Kidney (tissue), 14 donors: Measurements from ENCODE around the gene APPL2. TPM values are rescaled to one million over a fixed set of nuclear protein-coding genes. Genes with fewer than 3 reads are reported as not detected.

Experiments used
- DNase-seq, 5 donors: peaks; one replicate each; pipeline ENCODE4 v3.0.0-alpha.2; 2013 to 2020
- FAIRE-seq: peaks from 2 replicates; lab custom pipeline; 2012; peaks lifted over from hg19 to GRCh38; lab: Jason Lieb, UNC
- H3K27ac ChIP-seq, 2 donors: one replicate each; pipeline ENCODE4 v1.7.0; 2013; ENCODE audit warnings: low read depth in 2 of 2, low read length in 2 of 2, inconsistent platforms in 1 of 2
- H3K27me3 ChIP-seq: one replicate; pipeline ENCODE4 v1.7.1; 2013; ENCODE audit warnings: low read length, inconsistent platforms; ENCODE audit not compliant: control insufficient read depth, insufficient read depth
- H3K36me3 ChIP-seq, 3 donors: one replicate each; pipeline versions ENCODE4 v1.7.0 to v1.7.1; 2013; ENCODE audit warnings: low read length in 3 of 3, control low read depth in 1 of 3, inconsistent platforms in 1 of 3; ENCODE audit not compliant: insufficient read depth in 3 of 3, control insufficient read depth in 2 of 3
- H3K4me1 ChIP-seq, 3 donors: one replicate each; pipeline versions ENCODE4 v1.7.0 to v1.7.1; 2013; ENCODE audit warnings: low read length in 3 of 3, inconsistent platforms in 1 of 3, low read depth in 1 of 3; ENCODE audit not compliant: control insufficient read depth in 2 of 3, insufficient read depth in 2 of 3
- H3K4me3 ChIP-seq, 3 donors: one replicate each; pipeline versions ENCODE4 v1.7.0 to v1.8.1; 2013; ENCODE audit warnings: low read length in 3 of 3, control low read depth in 1 of 3, inconsistent platforms in 1 of 3
- H3K9ac ChIP-seq, 3 donors: one replicate each; pipeline versions ENCODE4 v1.7.0 to v1.7.1; 2013; ENCODE audit warnings: low read length in 3 of 3, control low read depth in 1 of 3, inconsistent platforms in 1 of 3
- H3K9me3 ChIP-seq, 3 donors: one replicate each; pipeline versions ENCODE4 v1.7.0 to v1.7.1; 2013; ENCODE audit warnings: low read length in 3 of 3, control low read depth in 1 of 3, inconsistent platforms in 1 of 3; ENCODE audit not compliant: control insufficient read depth in 2 of 3, insufficient read depth in 1 of 3
- intact Hi-C: fragments of 100-400 bp; cut with DNase I; formaldehyde crosslinking; loops from one replicate; pipeline ENCODE4 v1.11.1; 2022
- polyA plus RNA-seq: library from polyadenylated mRNA; stranded (reverse); fragments of 350-450 nt; fragmentation: Illumina TruSeq; extraction: RNeasy Lipid Tissue Mini Kit (QIAGEN cat#74804); gene quantifications from one replicate; pipeline ENCODE4 v1.2.3, GENCODE V29; 2014; ENCODE audit warnings: low read depth, low replicate concordance; ENCODE audit not compliant: insufficient read depth
- total RNA-seq: library from RNA; stranded (reverse); fragmentation: NEBNext Ultra II Directional; extraction: Animal tissue kit (Norgen Biotek cat#: 25700); gene quantifications from one replicate; pipeline ENCODE4 v1.2.1, GENCODE V29; 2021
- TF ChIP-seq, protein P1 (sequence below): IDR thresholded peaks from 3 replicates; pipeline ENCODE4 v1.5.1; 2012; ENCODE audit warnings: mild to moderate bottlenecking, moderate library complexity, borderline replicate concordance; ENCODE audit not compliant: insufficient read depth; ENCODE audit errors: extremely low read depth
- donor health status: control.
- donor health status: control.
- donor health status: control.
- donor health status: control.
- donor health status: control.
- donor health status: DM: yes; HTN: yes; CAD: no.
- donor health status: Normal renal cell carcinoma (clear cell type).

The APPL2 gene
- total and polyA plus RNA-seq, 2 donors from 2014 or later, result 17.9 to 42.5 TPM

DNA sequence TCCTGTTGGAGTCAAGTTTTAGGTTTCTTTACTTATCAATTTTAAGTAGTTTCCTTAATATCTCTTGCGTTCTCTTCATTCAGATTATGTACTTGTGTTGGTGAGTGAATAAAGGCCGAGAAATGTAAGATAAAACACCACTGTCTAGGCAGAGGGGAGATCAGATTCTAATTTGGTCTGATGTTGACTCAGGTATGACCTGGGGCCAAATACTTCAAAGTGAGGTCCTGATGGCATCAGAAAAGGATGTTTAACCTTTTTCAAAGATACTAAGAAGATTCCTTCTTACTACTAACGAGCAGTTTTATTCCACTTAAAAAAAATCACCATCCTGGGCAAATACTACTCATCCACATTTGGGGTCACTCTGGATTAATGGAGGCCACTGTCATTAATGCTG, 26.9 kb downstream of the APPL2 start:
- H3K4me3 ChIP-seq, result no peak overlapping the region
- no peak for DNase-seq
- H3K9me3 ChIP-seq, result no peaks in the 10 kb centered on the region
- intact Hi-C loops, result no loop called here
- FAIRE-seq, result no peak
- TF ChIP-seq, protein P1, sequence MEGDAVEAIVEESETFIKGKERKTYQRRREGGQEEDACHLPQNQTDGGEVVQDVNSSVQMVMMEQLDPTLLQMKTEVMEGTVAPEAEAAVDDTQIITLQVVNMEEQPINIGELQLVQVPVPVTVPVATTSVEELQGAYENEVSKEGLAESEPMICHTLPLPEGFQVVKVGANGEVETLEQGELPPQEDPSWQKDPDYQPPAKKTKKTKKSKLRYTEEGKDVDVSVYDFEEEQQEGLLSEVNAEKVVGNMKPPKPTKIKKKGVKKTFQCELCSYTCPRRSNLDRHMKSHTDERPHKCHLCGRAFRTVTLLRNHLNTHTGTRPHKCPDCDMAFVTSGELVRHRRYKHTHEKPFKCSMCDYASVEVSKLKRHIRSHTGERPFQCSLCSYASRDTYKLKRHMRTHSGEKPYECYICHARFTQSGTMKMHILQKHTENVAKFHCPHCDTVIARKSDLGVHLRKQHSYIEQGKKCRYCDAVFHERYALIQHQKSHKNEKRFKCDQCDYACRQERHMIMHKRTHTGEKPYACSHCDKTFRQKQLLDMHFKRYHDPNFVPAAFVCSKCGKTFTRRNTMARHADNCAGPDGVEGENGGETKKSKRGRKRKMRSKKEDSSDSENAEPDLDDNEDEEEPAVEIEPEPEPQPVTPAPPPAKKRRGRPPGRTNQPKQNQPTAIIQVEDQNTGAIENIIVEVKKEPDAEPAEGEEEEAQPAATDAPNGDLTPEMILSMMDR, result no peak
- no peak overlapping the region for H3K27ac ChIP-seq
- no peaks in the 10 kb centered on the region for H3K27me3 ChIP-seq
- H3K4me1 ChIP-seq, result no peaks in the 10 kb centered on the region
- peaks cover 11 to 52% (median 33%) of the 10 kb centered on the region in 3 donors for H3K36me3 ChIP-seq
- H3K9ac ChIP-seq, result no peak overlapping the region

DNA sequence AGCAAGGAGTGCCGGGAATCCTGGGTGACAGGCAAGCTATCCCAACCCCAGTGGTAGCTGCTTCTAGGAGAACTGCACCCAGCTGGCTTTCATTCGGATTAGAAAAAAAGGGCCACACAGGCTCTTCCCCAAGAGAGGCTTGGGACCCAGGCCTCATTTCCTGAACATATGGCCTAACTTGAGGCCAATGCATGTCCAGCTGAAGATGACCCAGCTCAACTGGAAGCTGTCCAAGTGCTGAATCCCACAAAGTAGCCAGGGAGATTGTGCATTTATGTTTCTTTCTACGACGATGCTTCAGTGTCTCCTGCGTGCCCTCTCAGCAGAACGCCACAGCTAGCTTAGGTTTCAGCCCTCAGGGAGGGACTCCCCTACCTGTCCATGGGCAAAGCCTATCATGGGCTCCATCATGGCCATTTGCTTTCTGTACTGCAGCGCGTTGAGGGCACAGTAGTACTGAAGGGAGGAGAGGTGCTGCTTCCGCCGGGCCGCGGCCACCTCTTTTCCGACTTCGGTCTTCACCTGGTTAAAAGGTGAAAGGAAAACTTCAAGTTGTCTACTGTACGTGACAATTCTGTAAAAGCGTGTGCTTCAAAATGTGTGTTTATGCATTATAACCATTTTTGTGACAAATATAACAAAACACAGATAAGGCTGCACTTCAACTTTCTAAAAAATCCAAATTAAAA, 29.1 kb downstream of the APPL2 start:
- TF ChIP-seq, protein P1, result no peak
- H3K4me1 ChIP-seq, result no peaks in the 10 kb centered on the region
- FAIRE-seq, result no peak
- no peaks in the 10 kb centered on the region for H3K27me3 ChIP-seq
- H3K4me3 ChIP-seq, result no peak overlapping the region
- no peaks in the 10 kb centered on the region for H3K9me3 ChIP-seq
- H3K36me3 ChIP-seq, result peaks cover 11 to 51% (median 35%) of the 10 kb centered on the region in 3 donors
- no peak overlapping the region for H3K27ac ChIP-seq
- peak in 2 of 5 donors; percentile 17 to 70 for DNase-seq
- intact Hi-C loops, result no loop called here
- H3K9ac ChIP-seq, result no peak overlapping the region

DNA sequence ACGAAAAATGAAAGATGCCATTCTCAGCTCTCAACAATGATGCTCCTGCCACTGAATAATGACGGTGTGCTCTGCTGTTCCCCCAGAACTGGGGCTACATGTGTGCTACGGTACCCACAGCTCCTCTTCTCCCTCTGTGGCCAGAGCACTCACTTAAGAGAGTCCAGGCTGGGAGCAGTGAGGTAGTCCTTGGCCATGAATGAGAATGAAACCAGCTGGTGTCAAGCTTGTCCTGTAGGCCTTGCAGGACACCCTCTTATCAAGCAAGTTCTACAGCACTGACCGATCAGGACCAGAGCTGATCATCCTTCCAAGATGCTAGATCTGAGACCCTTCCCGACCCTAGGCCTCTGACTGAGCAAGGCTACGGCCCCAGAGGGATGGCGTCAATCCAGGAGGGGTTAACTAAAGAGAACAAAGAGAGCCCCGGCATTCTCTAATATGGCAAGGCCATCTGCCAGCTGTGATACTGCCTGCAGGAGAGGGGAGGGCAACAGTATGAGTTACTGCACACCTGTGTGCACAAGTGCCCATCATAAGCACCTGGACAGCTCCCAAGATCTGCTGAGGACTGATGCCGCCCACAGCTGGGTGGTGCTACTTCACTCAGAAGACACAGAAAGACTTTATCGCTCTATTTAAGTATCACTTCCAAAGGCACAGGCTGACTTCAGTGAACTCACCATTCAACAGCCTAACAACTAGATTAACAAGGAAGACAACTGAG, 30.5 kb downstream of the APPL2 start:
- no peak for DNase-seq
- Histone ChIP-seq H3K9me3 (no peaks in the 10 kb centered on the region), H3K27me3 (no peaks in the 10 kb centered on the region), H3K36me3 (peaks cover 11 to 51% (median 32%) of the 10 kb centered on the region in 3 donors), H3K27ac (no peak overlapping the region), H3K4me1 (no peaks in the 10 kb centered on the region), H3K9ac (no peak overlapping the region), H3K4me3 (no peak overlapping the region)
- intact Hi-C loops, result no loop called here
- TF ChIP-seq, protein P1, result no peak
- no peak for FAIRE-seq
